SK-N-SH treated with all-trans-retinoic acid at 6 μM for 48 hours (cell line): ENCODE measurements around the gene RXRA.

Experiments used
- ISL1 ChIP-seq: fragments of 250-450 bp; sonication (Bioruptor Pico); IDR thresholded peaks from 2 replicates; pipeline ENCODE4 v2.1.2; 2022; ENCODE audit warnings: mild to moderate bottlenecking, moderate library complexity
- PPARA ChIP-seq: fragments of 250-450 bp; sonication (Bioruptor Pico); IDR thresholded peaks from 2 replicates; pipeline ENCODE4 v1.5.0; 2020; ENCODE audit warnings: mild to moderate bottlenecking, borderline replicate concordance
- TF ChIP-seq, protein P1 (sequence below): fragments of 250-450 bp; sonication (Bioruptor Pico); IDR thresholded peaks from 2 replicates; pipeline ENCODE4 v1.5.1; 2021; ENCODE audit warnings: mild to moderate bottlenecking, moderate library complexity

DNA sequence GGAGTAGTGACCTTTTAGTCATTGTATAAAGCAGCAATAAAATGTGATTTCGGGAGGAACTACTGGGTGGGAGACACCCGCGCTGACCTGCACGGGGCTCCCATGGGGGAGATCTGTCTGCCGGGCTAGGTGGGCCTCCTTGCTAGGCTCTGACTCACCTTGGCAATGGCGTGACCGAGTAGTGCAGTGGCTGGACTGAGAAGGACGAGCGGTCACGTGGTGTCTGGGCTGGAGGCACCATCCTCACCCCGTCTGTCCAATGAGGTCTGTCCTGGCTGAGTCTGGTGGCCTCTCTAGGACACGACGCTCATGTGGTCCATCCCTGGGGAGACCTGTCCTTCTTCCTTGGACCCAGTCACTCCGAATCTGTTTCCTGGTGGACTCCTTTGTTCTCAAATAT, 151.7 kb downstream of the RXRA start:
- TF ChIP-seq ISL1 (CRISPR knock-in tag): no peak
- TF ChIP-seq, protein P1, sequence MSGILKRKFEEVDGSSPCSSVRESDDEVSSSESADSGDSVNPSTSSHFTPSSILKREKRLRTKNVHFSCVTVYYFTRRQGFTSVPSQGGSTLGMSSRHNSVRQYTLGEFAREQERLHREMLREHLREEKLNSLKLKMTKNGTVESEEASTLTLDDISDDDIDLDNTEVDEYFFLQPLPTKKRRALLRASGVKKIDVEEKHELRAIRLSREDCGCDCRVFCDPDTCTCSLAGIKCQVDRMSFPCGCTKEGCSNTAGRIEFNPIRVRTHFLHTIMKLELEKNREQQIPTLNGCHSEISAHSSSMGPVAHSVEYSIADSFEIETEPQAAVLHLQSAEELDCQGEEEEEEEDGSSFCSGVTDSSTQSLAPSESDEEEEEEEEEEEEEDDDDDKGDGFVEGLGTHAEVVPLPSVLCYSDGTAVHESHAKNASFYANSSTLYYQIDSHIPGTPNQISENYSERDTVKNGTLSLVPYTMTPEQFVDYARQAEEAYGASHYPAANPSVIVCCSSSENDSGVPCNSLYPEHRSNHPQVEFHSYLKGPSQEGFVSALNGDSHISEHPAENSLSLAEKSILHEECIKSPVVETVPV (CRISPR knock-in tag): no peak
- no peak for TF ChIP-seq PPARA
